Measurements from ENCODE around the gene ERCC5.

ERCC5 gene

GRCh38 chr13:102845630-102846260 lies at the start of gene ERCC5:
TSS of gene ERCC5 (plus strand) at chr13:102846032. CDS start at chr13:102846267, 235 bp downstream.
- Mint-ChIP-seq H3K9me3 (ENCODE audit: low read depth) (no peaks in the 10 kb centered on the region), H3K27me3 (no peaks in the 10 kb centered on the region), H3K36me3 (no peaks in the 10 kb centered on the region), H3K4me1 (ENCODE audit: low read depth) (peaks cover 41% of the 10 kb centered on the region), H3K27ac (peak within 1 kb of the TSS; percentile 99), H3K4me3 (peak within 1 kb of the TSS; percentile 99)

GRCh38 chr13:102798581-102799425 lies 47.0 kb upstream of the ERCC5 start, which contains the start of the genes BIVM and POGLUT2:
TSS of gene BIVM (plus strand) at chr13:102799119. CDS start at chr13:102807268, 8,149 bp downstream.
TSS of gene POGLUT2 (minus strand) at chr13:102798976. CDS start at chr13:102798670, 306 bp downstream.
- Mint-ChIP-seq H3K4me3 (peak within 1 kb of the TSS; percentile 94), H3K36me3 (peaks cover 3% of the 10 kb centered on the region), H3K27ac (peak within 1 kb of the TSS; percentile 86)

GRCh38 chr13:102799426-102800144 lies 46.2 kb upstream of the ERCC5 start:
- Mint-ChIP-seq H3K4me1 (ENCODE audit: low read depth) (peaks cover 28% of the 10 kb centered on the region), H3K27ac (peak overlapping the region; percentile 83), H3K27me3 (no peaks in the 10 kb centered on the region), H3K4me3 (peak overlapping the region; percentile 94), H3K9me3 (ENCODE audit: low read depth) (no peaks in the 10 kb centered on the region), H3K36me3 (peaks cover 3% of the 10 kb centered on the region)

More at GRCh38 chr13:102798581-102799425, 47.0 kb upstream of the ERCC5 start, which contains the start of the genes BIVM and POGLUT2:
- H3K9me3 Mint-ChIP-seq (ENCODE audit: low read depth), result no peaks in the 10 kb centered on the region
- peaks cover 26% of the 10 kb centered on the region for H3K4me1 Mint-ChIP-seq (ENCODE audit: low read depth)
- H3K27me3 Mint-ChIP-seq, result no peaks in the 10 kb centered on the region

- peaks cover 28% of the 10 kb centered on the region for H3K4me1 Mint-ChIP-seq (ENCODE audit: low read depth)
- peak overlapping the region; percentile 88 for H3K4me3 Mint-ChIP-seq
- H3K36me3 Mint-ChIP-seq, result peaks cover 3% of the 10 kb centered on the region
- no peaks in the 10 kb centered on the region for H3K9me3 Mint-ChIP-seq (ENCODE audit: low read depth)
- H3K27me3 Mint-ChIP-seq, result no peaks in the 10 kb centered on the region
- H3K27ac Mint-ChIP-seq, result peak overlapping the region; percentile 83
Observed at GRCh38 chr13:102800145-102801041, 45.4 kb upstream of the ERCC5 start.

GRCh38 chr13:102805680-102806079 lies 40.2 kb upstream of the ERCC5 start:
- Mint-ChIP-seq H3K4me3 (no peak overlapping the region), H3K4me1 (ENCODE audit: low read depth) (peaks cover 30% of the 10 kb centered on the region), H3K36me3 (peaks cover 11% of the 10 kb centered on the region), H3K27ac (no peak overlapping the region), H3K9me3 (ENCODE audit: low read depth) (no peaks in the 10 kb centered on the region), H3K27me3 (no peaks in the 10 kb centered on the region)

- H3K27ac Mint-ChIP-seq, result no peak overlapping the region
- no peak overlapping the region for H3K4me3 Mint-ChIP-seq
- H3K4me1 Mint-ChIP-seq (ENCODE audit: low read depth), result peaks cover 25% of the 10 kb centered on the region
- H3K9me3 Mint-ChIP-seq (ENCODE audit: low read depth), result peaks cover 5% of the 10 kb centered on the region
- H3K36me3 Mint-ChIP-seq, result peaks cover 16% of the 10 kb centered on the region
- no peaks in the 10 kb centered on the region for H3K27me3 Mint-ChIP-seq
Observed at GRCh38 chr13:102807699-102808098, 38.1 kb upstream of the ERCC5 start.

GRCh38 chr13:102812611-102813287 lies 33.1 kb upstream of the ERCC5 start:
- Mint-ChIP-seq H3K27me3 (no peaks in the 10 kb centered on the region), H3K4me1 (ENCODE audit: low read depth) (peaks cover 29% of the 10 kb centered on the region), H3K27ac (no peak overlapping the region), H3K9me3 (ENCODE audit: low read depth) (peaks cover 5% of the 10 kb centered on the region), H3K4me3 (no peak overlapping the region), H3K36me3 (peaks cover 20% of the 10 kb centered on the region)

GRCh38 chr13:102814025-102814607 lies 31.7 kb upstream of the ERCC5 start:
- peaks cover 24% of the 10 kb centered on the region for H3K36me3 Mint-ChIP-seq
- H3K9me3 Mint-ChIP-seq (ENCODE audit: low read depth), result peaks cover 5% of the 10 kb centered on the region
- peaks cover 23% of the 10 kb centered on the region for H3K4me1 Mint-ChIP-seq (ENCODE audit: low read depth)
- no peaks in the 10 kb centered on the region for H3K27me3 Mint-ChIP-seq
- H3K4me3 Mint-ChIP-seq, result no peak overlapping the region
- H3K27ac Mint-ChIP-seq, result no peak overlapping the region

GRCh38 chr13:102814793-102815192 lies 31.0 kb upstream of the ERCC5 start:
- no peak overlapping the region for H3K27ac Mint-ChIP-seq
- H3K4me1 Mint-ChIP-seq (ENCODE audit: low read depth), result peaks cover 23% of the 10 kb centered on the region
- peaks cover 5% of the 10 kb centered on the region for H3K9me3 Mint-ChIP-seq (ENCODE audit: low read depth)
- H3K36me3 Mint-ChIP-seq, result peaks cover 27% of the 10 kb centered on the region
- no peak overlapping the region for H3K4me3 Mint-ChIP-seq
- H3K27me3 Mint-ChIP-seq, result no peaks in the 10 kb centered on the region

GRCh38 chr13:102815788-102816187 lies 30.0 kb upstream of the ERCC5 start:
- Mint-ChIP-seq H3K36me3 (peaks cover 22% of the 10 kb centered on the region), H3K27ac (no peak overlapping the region), H3K27me3 (no peaks in the 10 kb centered on the region), H3K9me3 (ENCODE audit: low read depth) (peaks cover 5% of the 10 kb centered on the region), H3K4me1 (ENCODE audit: low read depth) (peaks cover 22% of the 10 kb centered on the region), H3K4me3 (no peak overlapping the region)

- Mint-ChIP-seq H3K4me1 (ENCODE audit: low read depth) (peaks cover 22% of the 10 kb centered on the region), H3K4me3 (no peak overlapping the region), H3K27me3 (no peaks in the 10 kb centered on the region), H3K9me3 (ENCODE audit: low read depth) (peaks cover 5% of the 10 kb centered on the region), H3K27ac (no peak overlapping the region), H3K36me3 (peaks cover 21% of the 10 kb centered on the region)
Observed at GRCh38 chr13:102816708-102817107, 29.1 kb upstream of the ERCC5 start.

- Mint-ChIP-seq H3K36me3 (peaks cover 21% of the 10 kb centered on the region), H3K27me3 (no peaks in the 10 kb centered on the region), H3K4me1 (ENCODE audit: low read depth) (peaks cover 17% of the 10 kb centered on the region), H3K4me3 (no peak overlapping the region), H3K9me3 (ENCODE audit: low read depth) (peaks cover under 1% of the 10 kb centered on the region), H3K27ac (no peak overlapping the region)
Observed at GRCh38 chr13:102817241-102817640, 28.6 kb upstream of the ERCC5 start.

- Mint-ChIP-seq H3K27ac (no peak overlapping the region), H3K4me1 (ENCODE audit: low read depth) (peaks cover 12% of the 10 kb centered on the region), H3K9me3 (ENCODE audit: low read depth) (no peaks in the 10 kb centered on the region), H3K4me3 (no peak overlapping the region), H3K36me3 (peaks cover 27% of the 10 kb centered on the region), H3K27me3 (no peaks in the 10 kb centered on the region)
Observed at GRCh38 chr13:102817907-102818306, 27.9 kb upstream of the ERCC5 start.

Data from activated naive CD8-positive, alpha-beta T cell (primary cell).